Activated CD8-positive, alpha-beta memory T cell treated with anti-CD3 and anti-CD28 coated beads, Interleukin-2, amount 50 U/mL, for 1 hour (primary cell): ENCODE data around the gene FHAD1.
"Not testable (repeated sequence)": the region's sequence is repeated elsewhere in the genome, so short reads cannot be mapped to it uniquely, and the experiment has no call there.

Source experiments
- DNase-seq: peaks from one replicate; pipeline ENCODE4 v3.0.0-alpha.2; 2020; ENCODE audit errors: extremely low read depth

Gene FHAD1

GRCh38 chr1:15418806-15419515 is 171.9 kb downstream of the FHAD1 start:
- DNase-seq, result no peak

DNA sequence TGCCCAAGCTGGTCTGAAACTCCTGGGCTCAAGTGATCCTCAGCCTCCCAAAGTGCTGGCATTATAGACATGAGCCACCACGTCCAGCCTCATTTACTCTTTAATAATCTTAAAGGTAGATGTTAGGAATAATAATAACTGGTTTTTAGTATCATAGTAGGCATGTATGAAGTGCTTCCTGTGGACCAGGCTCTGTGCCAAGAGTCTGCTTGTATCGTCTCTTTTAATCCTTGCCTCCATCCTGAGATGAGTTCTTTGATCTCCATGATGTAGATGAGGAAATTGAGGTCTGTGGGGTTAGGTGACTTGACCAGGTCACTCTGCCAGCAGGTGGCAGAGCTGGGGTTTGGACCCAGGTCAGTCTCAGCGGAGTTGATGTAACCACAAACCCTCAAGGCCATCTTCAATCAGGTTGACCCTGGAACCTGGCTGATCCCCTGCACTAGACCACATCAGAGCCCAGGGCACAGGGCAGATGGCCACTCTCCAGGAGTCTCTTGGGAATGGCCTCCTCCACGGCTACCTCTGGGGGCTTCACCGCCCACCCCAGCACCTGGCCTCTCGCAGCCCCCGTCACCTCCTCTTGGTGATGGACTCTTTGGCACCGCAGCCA is 173.9 kb downstream of the FHAD1 start:
- DNase-seq, result no peak

DNA sequence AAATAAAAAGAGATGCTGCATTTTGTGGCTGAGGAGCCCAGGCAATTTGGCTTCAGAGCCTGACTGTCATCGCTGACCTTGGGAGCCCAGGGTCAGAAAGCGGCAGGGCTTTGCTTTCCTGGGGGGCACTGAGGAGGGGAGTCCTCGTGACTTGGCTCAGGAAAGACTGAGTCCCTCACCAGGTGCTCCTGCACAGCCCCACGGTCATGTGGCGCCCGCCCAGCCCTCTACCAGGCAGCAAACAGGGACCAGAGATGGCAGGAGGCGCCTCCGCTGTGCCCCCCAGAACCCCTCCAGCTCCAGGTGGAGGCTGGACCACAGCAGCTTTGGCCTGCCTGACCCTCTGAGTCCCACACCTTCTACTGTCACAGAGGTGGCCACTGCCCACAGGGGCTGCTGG is 175.8 kb downstream of the FHAD1 start:
- no peak for DNase-seq

- no peak for DNase-seq
These were observed 176.5 kb downstream of the FHAD1 start for GRCh38 chr1:15423355-15424077.

DNA sequence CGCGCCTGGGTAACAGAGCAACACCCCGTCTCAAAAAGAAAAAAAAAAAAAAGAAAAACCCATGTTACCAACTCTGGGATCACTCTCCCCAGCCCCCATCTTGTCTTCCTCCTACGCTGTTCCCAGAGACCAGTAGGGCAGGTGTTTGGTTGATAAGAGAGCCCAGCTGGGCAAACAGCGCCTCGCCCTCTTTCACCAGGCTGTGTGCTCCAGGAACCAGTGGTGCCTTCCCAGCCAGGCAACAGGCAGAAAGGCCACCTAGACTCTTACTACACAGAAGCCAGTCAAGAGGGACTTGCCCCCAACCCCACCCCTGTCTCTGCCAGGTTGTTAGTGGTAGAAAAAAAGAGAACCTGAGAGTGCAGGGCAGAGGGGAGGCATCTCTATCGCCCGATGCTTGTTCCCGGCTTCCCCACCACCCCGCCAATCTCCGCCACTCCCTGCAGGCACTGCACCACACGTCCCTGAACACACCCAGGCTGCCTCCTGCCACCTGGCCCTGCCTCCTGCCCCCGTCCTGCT is 177.2 kb downstream of the FHAD1 start:
- DNase-seq, result no peak

DNA sequence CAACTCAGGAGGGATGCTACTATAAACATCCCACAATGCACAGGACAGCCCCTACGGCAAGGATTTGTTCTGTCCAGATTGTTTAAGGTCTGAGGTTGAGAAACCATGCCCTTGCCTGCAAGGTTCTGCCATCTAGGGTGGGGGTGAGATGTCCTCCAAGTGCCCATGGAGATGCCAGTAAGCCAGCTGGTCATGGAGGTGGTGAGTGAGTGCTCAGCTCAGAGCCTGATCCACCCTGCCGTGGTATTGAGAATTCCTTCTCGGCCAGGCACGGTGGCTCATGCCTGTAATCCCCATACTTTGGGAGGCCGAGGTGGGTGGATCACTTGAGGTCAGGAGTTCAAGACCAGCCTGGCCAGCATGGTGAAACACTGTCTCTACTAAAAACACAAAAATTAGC is 178.0 kb downstream of the FHAD1 start:
- DNase-seq, result no peak

DNA sequence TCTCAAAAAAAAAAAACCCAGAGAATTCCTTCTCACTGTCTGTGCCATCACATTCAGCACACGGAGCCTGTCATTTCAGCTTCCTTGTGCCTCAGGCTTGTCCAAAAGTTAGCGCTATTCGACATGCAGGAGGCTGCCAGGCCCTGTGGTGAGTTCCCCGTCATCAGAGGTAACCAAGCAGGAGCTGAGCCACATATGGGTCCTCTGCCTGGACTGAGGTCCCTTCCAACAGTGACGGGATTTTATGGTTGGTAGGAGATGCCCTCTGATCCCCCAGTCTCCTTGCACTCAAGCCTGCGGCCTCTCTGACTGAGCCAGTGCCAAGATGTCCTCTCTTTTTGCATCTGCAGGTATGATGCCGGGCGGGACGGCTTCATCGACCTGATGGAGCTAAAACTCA is 178.5 kb downstream of the FHAD1 start:
- no peak for DNase-seq

DNA sequence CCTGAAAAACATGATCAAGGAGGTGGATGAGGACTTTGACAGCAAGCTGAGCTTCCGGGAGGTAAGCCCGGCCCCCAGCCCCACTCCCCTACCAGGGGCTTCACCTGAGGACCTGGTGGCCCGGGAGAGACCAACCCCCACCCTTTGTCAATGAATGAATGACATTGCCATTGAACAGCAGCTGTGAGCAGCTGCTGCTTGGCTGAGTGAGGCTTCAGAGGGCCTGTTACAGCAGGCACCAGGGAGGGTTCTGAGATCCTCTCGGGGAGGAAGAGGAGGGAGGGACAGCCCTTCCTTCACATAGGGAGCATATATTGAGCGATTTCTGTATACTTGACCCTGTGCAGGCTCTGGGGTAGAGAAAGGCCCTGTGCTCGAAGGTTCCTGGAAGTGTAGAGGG is 178.9 kb downstream of the FHAD1 start:
- no peak for DNase-seq

GRCh38 chr1:15426492-15427279 is 179.7 kb downstream of the FHAD1 start:
- no peak for DNase-seq

DNA sequence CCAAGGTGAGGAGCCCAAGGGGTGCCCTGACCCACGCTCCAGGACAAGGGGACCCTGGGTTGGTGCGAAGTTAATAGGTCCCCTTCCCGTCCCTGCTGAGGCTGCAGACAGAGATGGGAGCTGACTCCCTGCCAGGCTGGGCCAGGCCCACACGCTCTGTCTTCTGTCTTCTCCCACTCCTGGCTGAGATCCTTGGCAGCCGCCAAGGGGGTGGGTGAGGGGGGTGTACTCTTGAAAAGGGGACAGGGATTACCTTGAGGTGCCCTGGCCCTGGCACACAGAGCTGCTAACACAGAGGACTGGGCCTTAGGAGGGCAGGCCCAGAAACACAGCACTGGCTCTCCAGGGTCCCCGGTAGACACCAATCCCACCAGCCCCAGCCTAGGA is 180.2 kb downstream of the FHAD1 start:
- no peak for DNase-seq

DNA sequence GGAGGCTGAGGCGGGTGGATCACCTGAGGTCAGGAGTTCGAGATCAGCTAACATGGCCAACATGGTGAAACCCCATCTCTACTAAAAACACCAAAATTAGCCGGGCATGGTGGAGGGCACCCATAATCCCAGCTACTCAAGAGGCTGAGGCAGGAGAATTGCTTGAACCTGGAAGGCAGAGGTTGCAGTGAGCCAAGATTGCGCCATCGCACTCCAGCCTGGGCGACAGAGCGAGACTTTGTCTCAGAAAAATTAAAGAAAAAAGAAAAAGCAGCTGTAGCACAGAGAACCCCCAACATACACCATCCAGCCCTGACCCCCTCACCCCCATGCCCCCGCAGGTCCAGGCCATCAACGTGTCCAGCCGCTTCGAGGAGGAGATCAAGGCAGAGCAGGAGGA is 181.2 kb downstream of the FHAD1 start:
- not testable (repeated sequence) for DNase-seq

- DNase-seq, result no peak
These were observed 181.9 kb downstream of the FHAD1 start for GRCh38 chr1:15428815-15429435.

DNA sequence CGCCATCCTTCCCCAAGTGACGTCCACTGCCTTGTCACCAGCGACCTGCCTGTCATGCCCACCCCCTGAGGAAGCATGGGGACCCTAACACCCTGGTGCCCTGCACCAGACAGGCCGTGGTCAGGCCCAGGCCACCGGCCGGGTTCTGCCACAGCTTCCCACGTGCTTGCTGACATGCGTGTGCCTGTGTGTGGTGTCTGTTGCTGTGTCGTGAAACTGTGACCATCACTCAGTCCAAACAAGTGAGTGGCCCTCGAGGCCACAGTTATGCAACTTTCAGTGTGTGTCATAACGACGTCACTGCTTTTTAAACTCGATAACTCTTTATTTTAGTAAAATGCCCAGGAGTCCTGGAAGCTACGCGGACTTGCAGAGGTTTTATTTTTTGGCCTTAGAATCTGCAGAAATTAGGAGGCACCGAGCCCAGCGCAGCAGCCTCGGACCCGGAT is 182.7 kb downstream of the FHAD1 start:
- DNase-seq, result no peak

DNA sequence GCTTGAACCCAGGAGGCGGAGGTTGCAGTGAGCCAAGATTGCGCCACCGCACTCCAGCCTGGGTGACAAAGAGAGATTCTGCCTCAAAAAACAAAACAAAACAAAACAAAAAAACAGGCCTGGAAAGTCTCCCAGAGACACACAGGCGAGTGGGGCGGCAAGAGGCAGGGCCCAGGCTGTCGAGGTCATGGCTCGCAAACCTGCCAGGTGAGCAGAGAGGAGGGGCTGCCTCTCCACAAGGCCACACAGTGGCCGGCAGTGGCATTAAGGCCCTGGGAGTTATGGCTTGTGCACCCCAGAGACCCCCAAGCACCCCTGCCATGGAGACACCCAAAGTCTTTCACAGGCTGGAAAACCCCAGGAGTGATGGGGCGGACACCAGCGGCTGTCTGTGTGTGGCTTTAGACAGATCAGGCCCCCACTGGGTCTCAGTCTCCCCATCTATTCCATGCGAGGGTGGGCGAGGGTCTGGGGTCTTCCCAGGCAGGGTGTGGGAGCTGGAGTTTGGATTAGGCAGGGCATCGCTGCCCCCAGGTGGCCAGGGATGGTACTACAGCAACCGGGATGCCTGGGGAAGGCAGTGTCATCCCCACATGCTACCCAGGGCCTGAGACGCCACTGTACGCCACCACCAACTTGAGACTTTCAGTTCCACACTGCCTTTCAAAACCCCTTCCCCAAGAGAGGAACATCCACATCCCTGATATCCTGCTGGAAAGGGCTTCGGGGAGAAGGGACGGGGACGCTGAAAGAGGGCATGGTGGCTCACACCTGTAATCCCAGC is 184.0 kb downstream of the FHAD1 start:
- no peak for DNase-seq

DNA sequence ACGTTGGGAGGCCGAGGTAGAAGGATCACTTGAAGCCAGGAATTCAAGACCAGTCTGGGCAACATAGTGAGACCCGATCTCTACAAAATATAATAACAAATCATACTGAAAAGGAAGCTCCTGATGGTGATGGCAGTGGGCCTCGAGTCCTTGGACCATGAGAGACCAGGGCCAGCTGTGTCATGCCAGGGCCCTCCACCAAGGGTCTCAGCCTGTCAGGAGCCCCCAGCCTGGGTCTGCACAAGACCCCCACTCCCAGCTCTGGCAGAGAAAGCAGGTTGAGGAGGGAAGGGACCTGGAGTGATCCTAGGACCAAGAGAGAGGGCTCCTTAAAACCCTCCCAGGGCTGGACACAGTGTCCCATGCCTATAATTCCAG is 184.5 kb downstream of the FHAD1 start:
- no peak for DNase-seq

DNA sequence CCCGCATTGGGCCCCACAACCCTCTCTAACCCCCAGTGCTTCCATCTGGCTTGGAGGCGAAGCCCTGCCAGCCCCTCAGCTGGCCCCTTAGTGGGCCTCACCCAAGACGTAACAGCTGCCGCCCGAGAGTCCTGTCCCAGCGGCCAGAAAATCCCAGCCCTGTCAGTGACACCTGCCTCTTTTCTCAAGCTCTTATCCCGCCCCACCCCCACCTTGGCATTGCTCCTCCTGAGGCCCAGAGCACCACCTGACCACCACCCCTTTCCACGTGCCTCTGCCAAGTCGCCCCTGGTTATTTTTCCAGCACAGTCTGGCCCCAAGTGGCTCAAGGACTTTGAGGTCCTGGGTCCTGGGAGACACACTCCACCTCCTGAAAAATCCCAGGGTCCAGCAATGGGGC is 185.3 kb downstream of the FHAD1 start:
- DNase-seq, result no peak

GRCh38 chr1:15433471-15433870 is 186.4 kb downstream of the FHAD1 start:
- DNase-seq, result no peak

- DNase-seq, result not testable (repeated sequence)
These were observed 187.7 kb downstream of the FHAD1 start for GRCh38 chr1:15434739-15435138.

DNA sequence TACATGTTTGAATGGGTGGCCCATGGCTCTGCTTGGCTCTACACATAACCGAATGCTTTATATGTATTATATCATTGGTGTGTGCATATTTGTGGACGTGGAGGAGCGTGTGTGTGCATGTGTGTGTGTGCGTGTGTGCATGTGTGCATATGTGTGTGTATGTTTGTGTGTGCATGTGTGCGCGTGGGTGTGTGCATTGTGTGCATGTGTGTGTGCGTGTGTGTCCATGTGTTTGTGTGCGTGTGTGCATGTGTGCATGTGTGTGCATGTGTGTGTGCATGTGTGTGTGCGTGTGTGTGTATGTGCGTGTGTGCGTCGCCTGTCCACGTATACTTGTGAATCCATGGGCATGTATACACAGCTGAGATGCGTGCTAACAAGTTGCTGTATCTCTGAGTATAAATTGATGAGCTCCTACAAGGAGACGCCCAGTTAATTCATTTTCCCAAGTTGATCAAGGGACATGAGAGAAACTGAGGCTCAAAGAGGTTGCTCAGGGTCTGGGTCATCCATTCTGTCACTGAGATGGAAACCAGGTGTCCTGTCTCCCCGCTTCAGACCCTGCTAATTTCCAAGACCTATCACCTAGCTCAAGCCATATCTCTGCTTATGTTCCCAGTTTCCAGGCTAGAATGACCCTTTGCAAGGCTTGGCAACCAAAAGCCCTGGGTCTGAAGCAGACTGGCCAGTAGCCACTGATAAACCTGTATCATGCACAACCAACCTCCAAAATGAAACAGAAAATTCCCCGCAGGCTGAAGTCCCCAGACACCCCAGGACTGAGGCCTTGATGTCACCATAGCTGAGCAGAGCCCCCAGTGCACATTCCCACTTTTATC is 188.4 kb downstream of the FHAD1 start:
- no peak for DNase-seq

- no peak for DNase-seq
These were observed 189.9 kb downstream of the FHAD1 start for GRCh38 chr1:15436881-15437442.
